SIG-M5 treated with dmso at 0.1 percent for 504 hours (cell line): ENCODE results near the gene GPN1.
"Not testable (repeated sequence)": the region's sequence is repeated elsewhere in the genome, so short reads cannot be mapped to it uniquely, and the experiment has no call there.

Experiments
- DNase-seq: peaks from one replicate; lab custom pipeline; 2025; ENCODE audit not compliant: unreplicated experiment; lab: John Stamatoyannopoulos, UW

GPN1 gene

GRCh38 chr2:27667446-27667845, 38.6 kb downstream of the GPN1 start:
- DNase-seq: peak; percentile 23

- no peak for DNase-seq
These were observed 42.4 kb downstream of the GPN1 start for GRCh38 chr2:27671235-27671634.

- DNase-seq: no peak
These were observed 44.1 kb downstream of the GPN1 start for GRCh38 chr2:27672723-27673486.

- no peak for DNase-seq
These were observed 51.7 kb downstream of the GPN1 start for GRCh38 chr2:27680571-27680970.

GRCh38 chr2:27681841-27682240, 53.0 kb downstream of the GPN1 start:
- DNase-seq: no peak

- not testable (repeated sequence) for DNase-seq
These were observed 53.5 kb downstream of the GPN1 start for GRCh38 chr2:27682334-27682771.

- DNase-seq: peak; percentile 94
These were observed 54.7 kb downstream of the GPN1 start for GRCh38 chr2:27683390-27684071.

- not testable (repeated sequence) for DNase-seq
These were observed 56.2 kb downstream of the GPN1 start for GRCh38 chr2:27685006-27685405.

- no peak for DNase-seq
These were observed 56.7 kb downstream of the GPN1 start for GRCh38 chr2:27685577-27685976.

- no peak for DNase-seq
These were observed 58.4 kb downstream of the GPN1 start for GRCh38 chr2:27687232-27687631.

- DNase-seq: no peak
These were observed 60.6 kb downstream of the GPN1 start for GRCh38 chr2:27689424-27689823.

- no peak for DNase-seq
These were observed 61.2 kb downstream of the GPN1 start for GRCh38 chr2:27690052-27690451.

GRCh38 chr2:27697660-27698059, 68.8 kb downstream of the GPN1 start:
- DNase-seq: no peak
